Motor neuron (in vitro differentiated cells): ENCODE data around the gene PKDREJ. TPM values are rescaled to one million over a fixed set of nuclear protein-coding genes. Genes with fewer than 3 reads are reported as not detected.
"Not testable (repeated sequence)": the region's sequence is repeated elsewhere in the genome, so short reads cannot be mapped to it uniquely, and the experiment has no call there.

Source experiments
- ATAC-seq, 8 experiments: fragments of 200-7000 bp; cut with Tn5 transposase; replicated peaks in 6 of 8; 2 replicates each; pipeline ENCODE4 v1.8.0; 2021; ENCODE audit warnings: mild to moderate bottlenecking in 8 of 8, moderate library complexity in 8 of 8
- H3K27ac ChIP-seq, 2 donors: fragments of 250-450 bp; sonication (Bioruptor Pico); 2 replicates each; pipeline ENCODE4 v1.9.0; 2021; ENCODE audit warnings: antibody characterized with exemption in 2 of 2, mild to moderate bottlenecking in 2 of 2, moderate library complexity in 1 of 2
- H3K4me1 ChIP-seq, 2 donors: fragments of 250-450 bp; sonication (Bioruptor Pico); replicated peaks in 1 of 2; 2 replicates each; pipeline ENCODE4 v1.6.1; 2021; ENCODE audit warnings: antibody characterized with exemption in 2 of 2, mild to moderate bottlenecking in 2 of 2, moderate library complexity in 1 of 2
- H3K4me3 ChIP-seq, 5 donors: fragments of 250-450 bp; sonication (Bioruptor Pico); 2 replicates each; pipeline ENCODE4 v1.9.0; 2021; ENCODE audit warnings: antibody characterized with exemption in 5 of 5, mild to moderate bottlenecking in 5 of 5, moderate library complexity in 4 of 5
- WGBS, 10 experiments: fragments of 450-650 bp; shearing (Covaris generic); methylation state at CpG; one replicate each; pipeline ENCODE4 v1.0.0; 2022; 5-methylcytosine and 5-hydroxymethylcytosine counted together
- in situ Hi-C, 9 experiments: fragments of 400-800 bp; cut with MboI; loops; one replicate each; pipeline ENCODE4 v1.15.0; 2021; ENCODE audit warnings: low sequenced_read_pairs in 9 of 9, low pct_unique_long_range_greater_than_20kb in 2 of 9; ENCODE audit not compliant: unreplicated experiment in 9 of 9
- total RNA-seq, 8 experiments: library from RNA; unstranded; fragments of 300-600 nt; gene quantifications; 2 replicates each; pipeline versions ENCODE4 v1.2.3 to v1.2.4, GENCODE V29; 2022

Gene PKDREJ, protein sequence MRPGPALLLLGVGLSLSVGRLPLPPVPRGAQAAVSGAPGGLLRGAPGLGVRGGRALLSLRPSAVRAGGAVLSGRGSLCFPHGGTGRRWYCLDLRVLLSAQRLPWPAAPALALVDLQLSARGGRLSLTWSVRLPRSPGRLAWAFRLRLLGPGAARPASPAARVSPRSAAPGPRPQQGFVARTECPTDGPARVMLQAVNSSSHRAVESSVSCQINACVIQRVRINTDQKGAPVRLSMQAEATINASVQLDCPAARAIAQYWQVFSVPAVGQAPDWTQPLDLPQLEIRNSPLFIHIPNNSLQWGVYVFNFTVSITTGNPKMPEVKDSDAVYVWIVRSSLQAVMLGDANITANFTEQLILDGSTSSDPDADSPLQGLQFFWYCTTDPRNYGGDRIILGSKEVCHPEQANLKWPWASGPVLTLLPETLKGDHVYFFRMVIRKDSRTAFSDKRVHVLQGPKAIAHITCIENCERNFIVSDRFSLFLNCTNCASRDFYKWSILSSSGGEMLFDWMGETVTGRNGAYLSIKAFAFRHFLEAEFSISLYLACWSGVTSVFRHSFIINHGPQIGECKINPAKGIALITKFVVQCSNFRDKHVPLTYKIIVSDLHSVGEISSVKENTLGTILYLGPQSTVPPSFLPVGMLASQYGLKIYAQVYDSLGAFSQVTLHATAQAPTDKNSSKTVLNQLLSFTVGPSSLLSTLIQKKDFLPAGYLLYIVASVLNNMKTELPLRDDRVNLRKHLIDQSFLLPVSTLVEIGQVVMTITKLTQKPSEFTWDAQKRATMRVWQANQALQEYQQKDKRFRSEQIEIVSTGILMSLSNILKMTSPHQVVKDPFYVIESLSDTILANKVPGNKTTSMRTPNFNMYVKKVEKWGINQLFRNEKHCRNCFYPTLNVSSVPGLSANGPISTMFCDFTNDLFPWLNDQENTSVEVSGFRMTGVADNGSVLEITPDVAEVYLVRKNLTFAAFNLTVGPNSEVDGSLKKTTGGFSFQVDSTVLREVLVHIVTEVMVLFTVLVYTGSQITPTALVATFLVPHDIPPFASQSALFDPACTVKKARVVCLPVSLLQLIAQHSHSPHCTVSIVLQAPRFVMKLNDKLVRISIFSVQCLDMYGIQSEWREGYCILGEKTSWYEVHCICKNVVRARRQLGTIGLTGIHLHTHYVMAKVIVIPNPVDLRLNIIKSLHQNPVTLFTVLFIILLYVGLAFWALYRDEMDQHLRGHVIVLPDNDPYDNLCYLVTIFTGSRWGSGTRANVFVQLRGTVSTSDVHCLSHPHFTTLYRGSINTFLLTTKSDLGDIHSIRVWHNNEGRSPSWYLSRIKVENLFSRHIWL (N-terminal part only)
- under 1 TPM; 0.20 to 0.92 (median 0.63) TPM for total RNA-seq

DNA sequence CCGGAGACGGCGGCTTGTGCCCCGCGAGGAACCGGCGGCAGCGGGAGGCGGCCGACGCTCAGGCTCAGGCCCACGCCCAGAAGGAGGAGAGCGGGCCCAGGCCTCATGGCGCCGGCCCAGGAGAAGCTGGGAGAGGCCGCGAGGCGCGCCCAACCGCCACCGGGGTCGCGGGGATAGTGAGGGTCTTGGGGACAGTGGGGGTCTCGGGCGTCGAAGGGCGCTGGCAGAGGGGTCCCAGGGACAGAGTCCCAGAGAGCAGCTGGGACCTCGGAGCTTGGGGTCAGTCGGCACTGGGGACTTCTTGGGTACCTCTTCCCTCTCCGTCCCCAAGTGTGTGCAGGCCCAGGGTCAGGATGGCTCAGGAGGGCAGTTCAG is at the start of gene PKDREJ:
TSS of gene PKDREJ (minus strand) at position 128 of the 375 bp plus-strand sequence. CDS start at position 107, 21 bp downstream.
- ATAC-seq, result no peak
- WGBS, 10 experiments, result 14 to 80% (median 61%) methylated on average over 1 to 7 of the region's 30 CpGs; no CpG with 5 or more reads in 7 of the 10 experiments
- Histone ChIP-seq H3K4me1 (no peaks in the 10 kb centered on the region), H3K4me3 (peak within 1 kb of the TSS in 3 of 5 donors; percentile 13 to 17 (median 15)), H3K27ac (no peak within 1 kb of the TSS)
- in situ Hi-C loops, result no loop called here

DNA sequence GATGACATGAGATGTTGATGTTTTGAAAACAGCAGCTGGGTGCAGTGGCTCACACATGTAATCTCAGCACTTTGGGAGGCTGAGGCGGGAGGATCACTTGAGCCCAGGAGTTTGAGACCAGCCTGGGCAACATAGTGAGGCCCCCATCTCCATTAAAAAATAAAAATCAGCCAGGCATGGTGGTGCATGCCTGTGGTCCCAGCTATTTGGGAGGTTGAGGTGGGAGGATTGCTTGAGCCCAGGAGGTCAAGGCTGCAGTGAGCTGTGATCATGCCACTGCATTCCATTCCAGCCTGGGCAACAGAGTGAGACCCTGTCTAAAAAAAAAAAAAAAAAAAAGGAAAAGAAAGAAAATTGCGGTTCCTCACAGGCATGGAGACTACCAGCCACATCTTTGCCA is 49.7 kb upstream of the PKDREJ start:
- WGBS, 10 experiments, result 80 to 100% (median 100%) methylated on average over 1 to 2 of the region's 2 CpGs; no CpG with 5 or more reads in 2 of the 10 experiments
- ATAC-seq, H3K27ac ChIP-seq, H3K4me1 ChIP-seq, H3K4me3 ChIP-seq: not testable (repeated sequence)
- in situ Hi-C loops, result loop anchor here in 8 of 9 experiments (5.0 to 25.0 kb wide), 5 partner anchors 176 to 726 kb away; no protein-coding TSS in a partner anchor

DNA sequence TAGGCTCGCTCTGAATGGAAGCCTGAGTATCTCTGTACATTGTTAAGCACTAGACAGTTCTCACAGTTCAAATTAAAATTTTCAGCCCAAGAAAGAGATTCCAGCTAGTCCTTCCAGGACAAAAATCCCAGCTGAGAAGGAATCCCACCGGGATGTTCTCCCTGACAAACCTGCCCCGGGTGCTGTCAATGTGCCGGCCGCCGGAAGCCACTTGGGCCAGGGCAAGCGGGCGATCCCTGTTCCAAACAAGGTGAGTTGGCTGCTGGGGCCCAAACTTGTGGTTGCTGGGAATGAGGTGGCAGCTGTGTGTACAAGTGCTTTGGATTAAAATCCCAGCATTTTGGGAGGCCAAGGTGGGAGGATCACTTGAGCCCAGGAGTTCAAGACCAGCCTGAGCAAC is 48.9 kb upstream of the PKDREJ start:
- H3K4me3 ChIP-seq, result no peak overlapping the region
- in situ Hi-C loops, result loop anchor here in 8 of 9 experiments (5.0 to 25.0 kb wide), 5 partner anchors 175 to 725 kb away; no protein-coding TSS in a partner anchor

DNA sequence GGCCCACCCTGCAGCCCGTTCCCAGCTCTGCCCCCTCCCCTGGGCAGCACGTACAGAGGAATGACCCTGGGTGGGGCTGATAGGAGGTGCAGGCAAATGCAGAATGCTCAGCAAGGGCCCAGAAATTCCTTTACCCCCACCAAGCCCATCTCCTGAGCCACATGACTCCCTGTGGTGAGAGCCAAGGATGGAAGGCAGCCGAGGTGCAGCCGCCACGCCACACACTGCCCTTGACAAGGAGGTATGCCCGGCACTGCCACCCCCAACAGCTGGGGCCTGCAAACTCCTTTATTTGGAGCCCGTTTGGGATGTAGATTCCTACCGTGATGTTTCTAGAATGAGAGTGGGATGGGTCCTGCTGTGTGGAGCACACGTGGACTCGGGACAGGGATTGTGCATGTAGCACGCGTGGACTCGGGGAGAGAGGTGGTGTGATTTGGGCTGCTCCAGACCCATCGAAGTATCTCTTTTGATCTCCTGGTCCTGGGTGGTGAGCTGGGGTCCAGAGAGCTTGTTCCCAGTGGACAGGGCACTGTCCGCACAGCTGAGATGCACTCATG is 46.5 kb upstream of the PKDREJ start:
- ATAC-seq, result no peak
- in situ Hi-C loops, result loop anchor here in 8 of 9 experiments (5.0 to 25.0 kb wide), 5 partner anchors 172 to 722 kb away; no protein-coding TSS in a partner anchor
- H3K27ac ChIP-seq, result no peak overlapping the region
- H3K4me1 ChIP-seq, result no peaks in the 10 kb centered on the region
- H3K4me3 ChIP-seq, result no peak overlapping the region
- 88 to 100% (median 96%) methylated on average over 1 to 4 of the region's 15 CpGs; no CpG with 5 or more reads in 5 of the 10 experiments for WGBS, 10 experiments

More for the DNA sequence above, 48.9 kb upstream of the PKDREJ start:
- ATAC-seq, result no peak
- Histone ChIP-seq H3K27ac (no peak overlapping the region), H3K4me1 (no peaks in the 10 kb centered on the region)
- WGBS, 10 experiments, result 89 to 100% (median 95%) methylated on average over 2 to 6 of the region's 8 CpGs; no CpG with 5 or more reads in 5 of the 10 experiments

DNA sequence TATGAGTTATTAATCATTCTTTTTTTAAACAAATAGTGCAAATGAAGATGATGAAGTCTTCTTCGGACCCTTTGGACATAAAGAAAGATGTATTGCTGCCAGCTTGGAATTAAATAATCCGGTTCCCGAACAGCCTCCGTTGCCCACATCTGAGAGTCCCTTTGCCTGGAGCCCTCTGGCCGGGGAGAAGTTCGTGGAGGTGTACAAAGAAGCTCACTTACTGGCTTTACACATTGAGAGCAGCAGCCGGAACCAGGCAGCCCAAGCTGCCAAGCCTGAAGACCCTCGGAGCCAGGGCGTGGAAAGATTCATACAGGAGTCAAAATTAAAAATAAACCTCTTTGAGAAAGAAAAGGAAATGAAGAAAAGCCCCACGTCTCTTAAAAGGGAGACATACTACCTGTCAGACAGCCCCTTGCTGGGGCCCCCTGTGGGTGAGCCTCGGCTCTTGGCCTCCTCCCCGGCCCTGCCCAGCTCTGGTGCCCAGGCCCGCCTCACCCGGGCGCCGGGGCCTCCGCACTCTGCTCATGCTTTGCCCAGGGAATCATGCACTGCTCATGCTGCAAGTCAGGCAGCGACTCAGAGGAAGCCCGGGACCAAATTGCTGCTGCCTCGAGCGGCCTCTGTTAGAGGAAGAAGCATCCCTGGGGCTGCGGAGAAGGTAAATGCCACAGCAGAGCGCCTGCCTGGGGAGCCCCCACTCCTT is 45.3 kb upstream of the PKDREJ start:
- H3K4me1 ChIP-seq, result no peaks in the 10 kb centered on the region
- H3K4me3 ChIP-seq, result no peak overlapping the region
- WGBS, 10 experiments, result 40 to 97% (median 92%) methylated on average over 1 to 9 of the region's 23 CpGs; no CpG with 5 or more reads in 2 of the 10 experiments
- ATAC-seq, result no peak
- no peak overlapping the region for H3K27ac ChIP-seq
- in situ Hi-C loops, result loop anchor here in 6 of 9 experiments (25.0 kb wide), 3 partner anchors 171 to 721 kb away; no protein-coding TSS in a partner anchor

DNA sequence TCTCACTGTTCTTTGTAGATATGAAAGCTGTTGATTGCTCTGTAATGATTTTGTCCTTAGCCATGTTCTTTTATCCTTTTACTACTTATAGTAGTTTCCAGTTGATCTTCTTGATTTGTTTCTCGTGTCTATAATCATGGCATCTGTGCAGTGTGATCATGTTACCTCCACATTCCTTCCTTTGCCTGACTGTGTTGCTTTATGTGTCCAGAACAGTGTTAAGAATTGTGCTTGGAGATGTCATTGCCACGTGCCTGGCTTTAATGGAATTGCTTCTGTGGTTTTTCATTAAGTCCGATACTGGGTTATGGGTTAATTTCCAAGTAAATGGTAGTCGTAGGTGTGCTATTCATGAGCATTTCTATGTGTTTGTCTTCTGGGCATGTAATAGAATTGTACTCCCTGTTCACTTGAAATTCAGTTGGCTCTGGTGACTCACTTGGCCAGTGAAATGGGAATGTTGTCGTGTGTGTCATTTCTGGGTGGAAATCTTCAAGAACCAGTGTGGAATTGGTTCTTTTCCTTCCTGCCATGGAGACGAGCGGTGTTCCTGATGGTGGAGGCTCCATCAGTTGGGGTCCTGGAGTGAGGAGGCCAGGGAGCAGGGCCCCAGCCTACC is 40.3 kb upstream of the PKDREJ start:
- Histone ChIP-seq H3K4me3 (no peak overlapping the region), H3K4me1 (no peaks in the 10 kb centered on the region), H3K27ac (no peak overlapping the region)
- no peak for ATAC-seq
- in situ Hi-C loops, result loop anchor here in 6 of 9 experiments (25.0 kb wide), 3 partner anchors 166 to 716 kb away; no protein-coding TSS in a partner anchor
- WGBS, 10 experiments, result 55 to 100% (median 87%) methylated on average over 1 to 7 of the region's 7 CpGs

DNA sequence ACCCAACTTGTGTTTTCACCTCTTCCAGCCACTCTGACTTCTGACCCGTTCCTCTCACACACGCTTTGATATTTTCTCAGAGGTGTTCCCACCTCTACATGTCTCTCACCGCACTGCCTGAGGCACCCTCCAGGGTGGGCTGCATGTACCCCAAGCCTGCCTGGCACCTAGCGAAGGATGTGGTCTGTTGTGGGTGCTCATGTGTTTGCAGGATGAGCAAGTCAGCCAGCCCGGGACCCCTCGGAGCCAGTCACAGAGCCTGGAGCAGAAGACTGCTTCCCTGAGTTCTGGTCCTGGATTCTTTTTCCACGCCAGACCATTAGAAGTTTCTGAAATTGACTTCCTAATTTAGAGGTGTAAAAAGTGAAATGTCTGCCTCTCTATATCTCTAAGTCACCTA is 37.3 kb upstream of the PKDREJ start:
- 80 to 100% (median 93%) methylated on average over 1 to 3 of the region's 7 CpGs; no CpG with 5 or more reads in 4 of the 10 experiments for WGBS, 10 experiments
- H3K27ac ChIP-seq, result no peak overlapping the region
- peaks cover 5 to 8% of the 10 kb centered on the region in 2 donors for H3K4me1 ChIP-seq
- in situ Hi-C loops, result loop anchor here in 6 of 9 experiments (25.0 kb wide), 3 partner anchors 163 to 713 kb away; no protein-coding TSS in a partner anchor
- H3K4me3 ChIP-seq, result no peak overlapping the region
- ATAC-seq, result no peak

DNA sequence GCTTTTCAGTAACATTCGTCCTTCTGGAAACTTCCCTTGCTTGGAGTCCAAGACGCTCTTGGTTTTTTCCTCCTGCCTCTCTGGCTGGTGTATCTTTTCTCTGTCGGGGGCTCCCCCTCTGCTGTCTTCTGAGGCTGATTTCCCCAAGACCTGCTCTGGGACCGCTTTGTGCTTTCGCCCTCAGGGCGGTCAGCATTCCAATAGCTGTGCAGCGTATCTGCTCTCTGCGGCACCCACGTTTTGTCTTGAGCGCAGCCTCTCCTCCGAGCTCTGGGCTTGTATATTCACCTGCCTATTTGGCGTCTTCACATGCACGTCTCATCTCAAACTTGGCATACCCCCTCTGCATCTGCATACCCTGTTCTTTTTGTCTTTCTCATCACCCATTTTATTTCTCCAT is 36.0 kb upstream of the PKDREJ start:
- Histone ChIP-seq H3K27ac (no peak overlapping the region), H3K4me1 (peaks cover 8 to 9% of the 10 kb centered on the region in 2 donors), H3K4me3 (no peak overlapping the region)
- ATAC-seq, result no peak
- in situ Hi-C loops, result no loop called here
- WGBS, 10 experiments, result 75 to 100% (median 91%) methylated on average over 2 to 12 of the region's 13 CpGs; no CpG with 5 or more reads in 1 of the 10 experiments

DNA sequence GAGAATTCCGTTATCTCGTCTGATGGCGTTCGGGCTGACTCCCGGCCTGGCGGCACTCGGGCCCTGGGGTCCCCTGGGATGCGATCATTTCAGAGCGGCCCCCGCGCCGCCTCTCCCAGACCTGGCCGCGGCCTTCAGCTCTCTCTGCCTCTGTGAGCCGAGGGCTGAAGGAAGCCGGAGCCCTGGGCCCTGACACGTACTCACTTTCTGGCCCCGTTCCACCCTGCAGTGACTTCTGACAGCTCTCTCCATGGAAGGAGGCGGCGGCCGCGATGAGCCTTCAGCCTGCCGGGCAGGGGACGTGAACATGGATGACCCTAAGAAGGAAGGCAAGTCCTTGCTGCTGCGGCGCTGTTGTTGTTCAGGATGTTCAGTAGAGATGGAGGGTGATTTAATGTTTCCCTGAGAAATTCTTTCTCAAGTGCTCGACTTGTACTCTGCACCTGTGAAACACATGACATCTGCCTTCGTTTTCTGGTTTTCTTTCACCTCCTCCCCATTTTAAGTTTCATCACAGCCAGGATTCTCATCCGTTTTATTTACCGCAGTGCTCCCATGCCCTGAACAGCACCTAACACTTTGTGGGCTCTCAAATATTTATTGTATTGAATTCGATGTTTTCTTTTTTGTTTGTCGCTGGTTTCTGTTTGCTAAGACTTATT is 34.1 kb upstream of the PKDREJ start:
- in situ Hi-C loops, result no loop called here
- WGBS, 10 experiments, result 0 to 38% (median 10%) methylated on average over 1 to 15 of the region's 32 CpGs
- ATAC-seq, result peak; percentile 1 to 23 (median 3)

DNA sequence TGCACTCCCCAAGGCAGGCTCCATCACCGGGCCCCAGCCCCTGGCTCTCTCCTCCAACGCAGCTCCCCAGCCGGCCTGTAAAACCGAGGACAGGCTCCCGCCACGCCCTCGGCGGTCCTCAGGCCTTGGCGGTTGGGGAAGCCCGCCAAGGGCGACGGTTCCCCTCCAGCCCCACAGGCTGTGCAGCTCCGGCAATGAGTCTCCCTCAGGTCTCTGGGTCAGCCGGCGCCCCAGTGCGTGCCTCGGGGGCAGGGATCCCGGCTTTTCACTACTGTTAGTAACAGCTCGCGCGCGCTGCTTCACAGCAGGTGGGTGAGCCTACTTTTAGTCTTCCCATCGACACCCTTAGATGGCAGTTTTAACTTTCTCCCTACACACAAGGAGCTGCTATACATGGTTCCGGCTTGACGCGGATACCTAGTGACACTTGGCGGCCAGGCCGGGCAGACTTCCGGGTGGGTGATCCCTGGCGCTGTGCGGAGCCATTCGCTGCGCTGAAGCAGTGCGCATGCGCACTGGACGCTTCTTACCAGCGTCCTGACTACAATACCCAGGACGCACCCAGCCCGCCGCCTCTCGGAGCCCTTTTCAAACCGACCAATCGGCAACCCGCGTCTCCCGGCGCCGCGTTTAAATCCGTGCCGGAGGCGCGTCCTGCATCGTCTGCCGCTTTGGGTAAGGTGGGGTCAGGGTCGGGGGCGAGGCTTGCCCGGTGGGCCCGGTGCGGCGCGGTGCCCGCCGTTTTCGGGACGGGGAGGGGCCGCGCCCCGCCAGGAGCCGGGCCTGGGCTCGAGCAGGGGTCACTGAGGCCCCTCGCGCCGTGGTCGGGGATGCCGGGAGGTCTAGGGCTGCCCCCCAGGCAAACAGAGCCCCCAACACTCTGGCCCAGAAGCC is 33.4 kb upstream of the PKDREJ start, which contains the start of gene GTSE1:
TSS of gene GTSE1 (plus strand) at position 614 of the 894 bp plus-strand sequence. CDS start 531 bp downstream, outside the sequence.
- WGBS, 10 experiments, result 0 to 10% (median 1%) methylated on average over 2 to 12 of the region's 76 CpGs; no CpG with 5 or more reads in 4 of the 10 experiments
- in situ Hi-C loops, result no loop called here
- H3K27ac ChIP-seq, result peak within 1 kb of the TSS; percentile 58 to 80

More for the DNA sequence above, 34.1 kb upstream of the PKDREJ start:
- peaks cover 10 to 17% of the 10 kb centered on the region in 2 donors for H3K4me1 ChIP-seq
- H3K4me3 ChIP-seq, result peak overlapping the region; percentile 43 to 79 (median 60)
- H3K27ac ChIP-seq, result no peak overlapping the region

More for the DNA sequence above, 33.4 kb upstream of the PKDREJ start, which contains the start of gene GTSE1:
- Histone ChIP-seq H3K4me1 (peaks cover 10 to 17% of the 10 kb centered on the region in 2 donors), H3K4me3 (peak within 1 kb of the TSS; percentile 43 to 79 (median 60))
- ATAC-seq, result peak; percentile 92 to 99 (median 98)
